ENCODE data around the gene FAM110A.

DNA sequence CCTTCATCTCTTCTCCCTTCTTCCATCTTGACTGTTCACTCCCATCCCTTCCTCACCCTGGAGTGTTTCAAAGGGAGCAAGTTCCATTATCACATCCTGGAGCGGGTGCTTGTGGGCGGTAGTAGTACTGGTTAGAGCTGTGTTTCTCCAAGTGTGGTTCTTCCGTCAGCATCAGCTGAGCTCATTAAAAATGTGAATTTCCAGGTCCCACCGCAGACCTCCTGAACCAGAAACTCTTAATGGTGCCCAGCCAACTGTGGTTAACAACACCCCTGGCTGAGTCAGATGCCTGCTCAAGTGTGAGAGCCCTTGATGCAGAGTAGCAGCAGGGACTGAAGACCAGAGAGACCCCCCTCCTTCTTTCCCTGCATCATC, 58.2 kb downstream of the FAM110A start:
- TF ChIP-seq, protein P1, sequence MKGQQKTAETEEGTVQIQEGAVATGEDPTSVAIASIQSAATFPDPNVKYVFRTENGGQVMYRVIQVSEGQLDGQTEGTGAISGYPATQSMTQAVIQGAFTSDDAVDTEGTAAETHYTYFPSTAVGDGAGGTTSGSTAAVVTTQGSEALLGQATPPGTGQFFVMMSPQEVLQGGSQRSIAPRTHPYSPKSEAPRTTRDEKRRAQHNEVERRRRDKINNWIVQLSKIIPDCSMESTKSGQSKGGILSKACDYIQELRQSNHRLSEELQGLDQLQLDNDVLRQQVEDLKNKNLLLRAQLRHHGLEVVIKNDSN (IDR thresholded peaks at IDR 0.05): no peak
- no peak for TF ChIP-seq TAF1 (IDR thresholded peaks at IDR 0.05; ENCODE audit: low read depth)
- no peak for TF ChIP-seq EP300 (IDR thresholded peaks at IDR 0.05; ENCODE audit: borderline replicate concordance)
- TF ChIP-seq RAD21 (IDR thresholded peaks at IDR 0.05; ENCODE audit: low read depth): no peak
